Activated naive CD8-positive, alpha-beta T cell treated with anti-CD3 and anti-CD28 coated beads, Interleukin-2, amount 10 ng/mL, durations not matched to agents 7 days and 5 days (primary cell): Measurements from ENCODE around the gene BEX3. TPM values are rescaled to one million over a fixed set of nuclear protein-coding genes. Genes with fewer than 3 reads are reported as not detected.
"Not testable (repeated sequence)": the region's sequence is repeated elsewhere in the genome, so short reads cannot be mapped to it uniquely, and the experiment has no call there.

Source experiments
- ATAC-seq: fragments of 150-1000 bp; cut with Tn5 transposase; one replicate; pipeline ENCODE4 v1.10.0; 2021; ENCODE audit warnings: low read depth, moderate library complexity
- POLR2A ChIA-PET: fragments of 350-600 bp; sonication (Branson Sonifier 250); formaldehyde crosslinking; loops from one replicate; lab custom pipeline; 2021; ENCODE audit warnings: antibody characterized with exemption; lab: Charles Lee
- DNase-seq: peaks from one replicate; pipeline ENCODE4 v3.0.0; 2021
- H3K27ac Mint-ChIP-seq: one replicate; pipeline ENCODE4 v1.8.0; 2022; ENCODE audit warnings: mild to moderate bottlenecking, mixed read lengths
- H3K27me3 Mint-ChIP-seq: one replicate; pipeline ENCODE4 v1.8.0; 2022; ENCODE audit warnings: mild to moderate bottlenecking, moderate library complexity, mixed read lengths
- H3K36me3 Mint-ChIP-seq: one replicate; pipeline ENCODE4 v1.8.0; 2021; ENCODE audit warnings: mild to moderate bottlenecking, mixed read lengths
- H3K4me1 Mint-ChIP-seq: one replicate; pipeline ENCODE4 v1.8.0; 2021; ENCODE audit warnings: mixed read lengths
- H3K4me3 Mint-ChIP-seq: one replicate; pipeline ENCODE4 v1.8.0; 2022; ENCODE audit warnings: mild to moderate bottlenecking, moderate library complexity, mixed read lengths
- H3K9me3 Mint-ChIP-seq: one replicate; pipeline ENCODE4 v1.8.0; 2021; ENCODE audit warnings: mixed read lengths
- total RNA-seq, 2 experiments: library from RNA; stranded (reverse); gene quantifications; one replicate each; pipeline ENCODE4 v1.2.3, GENCODE V29; 2021

The BEX3 gene
- 10 to 100 TPM; 15.1 to 15.8 TPM for total RNA-seq

- Mint-ChIP-seq H3K4me1 (peaks cover 6% of the 10 kb centered on the region), H3K36me3 (no peaks in the 10 kb centered on the region), H3K9me3 (no peaks in the 10 kb centered on the region), H3K27me3 (no peaks in the 10 kb centered on the region), H3K27ac (peak within 1 kb of the TSS; percentile 56), H3K4me3 (peak within 1 kb of the TSS; percentile 73)
- DNase-seq (peak; percentile 48), ATAC-seq (peak; percentile 81)
- POLR2A ChIA-PET: no interaction called here
Measured at GRCh38 chrX:103376118-103376978, at the start of gene BEX3. TSS of gene BEX3 (plus strand) at chrX:103376538. CDS start at chrX:103377522, 984 bp downstream.

GRCh38 chrX:103329991-103330390 lies 46.3 kb upstream of the BEX3 start, which contains the start of gene TCEAL7:
TSS of gene TCEAL7 (plus strand) at chrX:103330239. CDS start at chrX:103331404, 1,165 bp downstream.
- H3K27me3 Mint-ChIP-seq: peaks cover 17% of the 10 kb centered on the region
- H3K27ac Mint-ChIP-seq: no peak within 1 kb of the TSS
- POLR2A ChIA-PET: no interaction called here
- peak within 1 kb of the TSS; percentile 3 for H3K4me3 Mint-ChIP-seq
- no peaks in the 10 kb centered on the region for H3K36me3 Mint-ChIP-seq
- DNase-seq (no peak), ATAC-seq (no peak)
- peaks cover 2% of the 10 kb centered on the region for H3K4me1 Mint-ChIP-seq
- H3K9me3 Mint-ChIP-seq: no peaks in the 10 kb centered on the region

DNA sequence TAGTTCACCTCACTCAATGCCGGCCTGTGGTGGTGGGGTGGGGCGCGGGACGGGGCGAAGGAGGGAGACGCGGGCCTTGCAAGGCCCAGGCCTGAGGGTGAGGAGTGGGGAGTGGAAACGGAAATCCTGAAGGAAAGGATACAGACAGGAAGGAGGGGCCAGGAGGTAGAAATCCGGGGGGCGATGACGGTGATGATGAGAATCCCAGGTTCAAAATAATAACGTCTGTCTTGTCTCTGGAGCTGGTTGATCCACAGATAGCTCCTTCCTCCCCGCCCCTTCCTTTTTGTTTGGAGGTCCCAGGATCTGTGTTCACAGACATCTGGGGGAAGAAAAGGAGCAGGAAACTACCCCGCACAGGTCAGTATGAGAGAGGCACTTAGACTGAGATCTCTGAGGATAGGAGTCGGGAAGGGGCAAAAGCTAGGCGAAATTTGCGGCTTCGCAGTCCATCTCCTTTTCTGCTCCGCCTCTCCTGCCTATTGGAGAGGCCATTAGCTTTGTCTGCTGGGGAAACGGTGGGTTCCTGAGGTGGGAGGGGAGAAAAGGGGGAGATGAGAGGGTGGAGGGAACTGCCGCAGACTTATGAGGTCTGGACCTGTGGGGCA lies 45.6 kb upstream of the BEX3 start:
- no peaks in the 10 kb centered on the region for H3K9me3 Mint-ChIP-seq
- peaks cover 17% of the 10 kb centered on the region for H3K27me3 Mint-ChIP-seq
- POLR2A ChIA-PET: no interaction called here
- DNase-seq: no peak
- peak overlapping the region; percentile 3 for H3K4me3 Mint-ChIP-seq
- ATAC-seq: no peak
- H3K4me1 Mint-ChIP-seq: peaks cover 2% of the 10 kb centered on the region
- no peak overlapping the region for H3K27ac Mint-ChIP-seq
- H3K36me3 Mint-ChIP-seq: no peaks in the 10 kb centered on the region

DNA sequence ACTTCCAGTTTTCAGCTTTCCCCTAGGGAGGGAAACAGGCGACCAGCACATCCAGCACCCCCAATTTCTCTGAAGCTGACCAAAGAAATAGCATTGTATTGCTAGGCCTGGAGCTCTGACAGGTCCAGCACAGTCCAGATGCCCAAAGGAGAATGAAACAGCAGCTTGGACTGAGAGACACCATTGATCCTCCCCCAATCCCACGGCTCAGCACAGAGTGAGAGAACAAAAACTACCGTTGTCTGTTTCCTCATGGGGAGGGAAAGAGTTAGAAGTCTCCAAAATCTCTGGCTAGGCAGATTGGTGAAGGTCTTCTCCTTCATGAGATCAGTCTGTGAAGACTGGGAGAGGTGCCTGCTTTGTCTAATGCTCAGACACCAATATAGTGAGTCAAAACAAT lies 37.7 kb upstream of the BEX3 start:
- DNase-seq (no peak), ATAC-seq (no peak)
- Mint-ChIP-seq H3K27ac (no peak overlapping the region), H3K4me1 (no peaks in the 10 kb centered on the region), H3K27me3 (peaks cover 22% of the 10 kb centered on the region), H3K4me3 (no peak overlapping the region), H3K9me3 (no peaks in the 10 kb centered on the region), H3K36me3 (no peaks in the 10 kb centered on the region)
- POLR2A ChIA-PET: no interaction called here

DNA sequence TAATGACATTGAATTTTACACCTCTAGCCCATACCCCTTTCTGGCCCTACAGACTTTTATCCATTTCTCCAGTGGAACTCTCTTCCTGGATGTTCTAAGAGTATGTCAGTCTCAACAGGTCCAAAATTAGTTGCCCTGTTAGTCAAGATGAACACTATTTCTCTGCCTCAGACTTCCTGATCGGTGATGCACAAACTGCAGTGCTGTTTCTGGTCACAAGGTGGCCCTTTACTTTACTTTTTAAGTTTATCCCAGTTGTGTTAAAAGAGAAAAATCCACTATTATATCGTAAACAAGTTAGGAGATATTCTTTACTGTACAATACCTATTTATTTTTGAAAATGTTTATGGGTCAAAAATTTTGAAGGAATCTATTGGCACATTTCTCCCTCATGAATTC lies 33.2 kb upstream of the BEX3 start:
- Mint-ChIP-seq H3K27me3 (peaks cover 8% of the 10 kb centered on the region), H3K4me3 (no peak overlapping the region), H3K27ac (no peak overlapping the region), H3K9me3 (no peaks in the 10 kb centered on the region), H3K4me1 (no peaks in the 10 kb centered on the region), H3K36me3 (no peaks in the 10 kb centered on the region)
- DNase-seq (no peak), ATAC-seq (no peak)
- POLR2A ChIA-PET: no interaction called here

DNA sequence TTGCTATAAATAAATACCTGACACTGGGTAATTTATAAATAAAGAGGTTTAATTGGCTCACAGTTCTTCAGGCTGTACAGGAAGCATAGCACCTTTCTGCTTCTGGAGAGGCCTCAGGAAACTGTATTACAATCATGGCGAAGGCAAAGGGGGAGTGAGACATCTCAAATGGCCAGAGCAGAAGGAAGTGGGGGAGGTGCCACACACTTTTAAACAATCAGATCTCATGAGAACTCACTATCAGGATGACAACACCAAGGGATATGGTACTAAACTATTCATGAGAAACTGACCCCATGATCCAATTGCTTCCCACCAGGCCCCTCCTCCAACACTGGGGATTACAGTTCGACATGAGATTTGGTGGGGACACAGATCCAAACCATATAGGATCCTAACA lies 31.7 kb upstream of the BEX3 start:
- no peak overlapping the region for H3K4me3 Mint-ChIP-seq
- H3K27me3 Mint-ChIP-seq: peaks cover 10% of the 10 kb centered on the region
- no peak for ATAC-seq
- DNase-seq: no peak
- no peaks in the 10 kb centered on the region for H3K36me3 Mint-ChIP-seq
- no peaks in the 10 kb centered on the region for H3K9me3 Mint-ChIP-seq
- POLR2A ChIA-PET: no interaction called here
- H3K27ac Mint-ChIP-seq: no peak overlapping the region
- H3K4me1 Mint-ChIP-seq: no peaks in the 10 kb centered on the region

GRCh38 chrX:103347682-103348397 lies 28.5 kb upstream of the BEX3 start:
- no peaks in the 10 kb centered on the region for H3K4me1 Mint-ChIP-seq
- no peaks in the 10 kb centered on the region for H3K36me3 Mint-ChIP-seq
- H3K27ac Mint-ChIP-seq: no peak overlapping the region
- ATAC-seq: no peak
- DNase-seq: no peak
- H3K9me3 Mint-ChIP-seq: no peaks in the 10 kb centered on the region
- H3K27me3 Mint-ChIP-seq: peaks cover 2% of the 10 kb centered on the region
- POLR2A ChIA-PET: no interaction called here
- H3K4me3 Mint-ChIP-seq: no peak overlapping the region

GRCh38 chrX:103356130-103356798 lies 20.1 kb upstream of the BEX3 start, which contains the start of gene TCEAL9:
TSS of gene TCEAL9 (plus strand) at chrX:103356506. CDS start at chrX:103357685, 1,179 bp downstream.
- POLR2A ChIA-PET: interaction anchor here (0.7 kb wide), 1 partner anchor 80 kb away, joined by 3 read pairs; no protein-coding TSS in a partner anchor
- peaks cover 6% of the 10 kb centered on the region for H3K4me1 Mint-ChIP-seq
- no peak for DNase-seq
- peaks cover 5% of the 10 kb centered on the region for H3K27me3 Mint-ChIP-seq
- H3K27ac Mint-ChIP-seq: peak within 1 kb of the TSS; percentile 73
- no peak for ATAC-seq
- H3K9me3 Mint-ChIP-seq: no peaks in the 10 kb centered on the region
- H3K36me3 Mint-ChIP-seq: no peaks in the 10 kb centered on the region
- peak within 1 kb of the TSS; percentile 84 for H3K4me3 Mint-ChIP-seq

DNA sequence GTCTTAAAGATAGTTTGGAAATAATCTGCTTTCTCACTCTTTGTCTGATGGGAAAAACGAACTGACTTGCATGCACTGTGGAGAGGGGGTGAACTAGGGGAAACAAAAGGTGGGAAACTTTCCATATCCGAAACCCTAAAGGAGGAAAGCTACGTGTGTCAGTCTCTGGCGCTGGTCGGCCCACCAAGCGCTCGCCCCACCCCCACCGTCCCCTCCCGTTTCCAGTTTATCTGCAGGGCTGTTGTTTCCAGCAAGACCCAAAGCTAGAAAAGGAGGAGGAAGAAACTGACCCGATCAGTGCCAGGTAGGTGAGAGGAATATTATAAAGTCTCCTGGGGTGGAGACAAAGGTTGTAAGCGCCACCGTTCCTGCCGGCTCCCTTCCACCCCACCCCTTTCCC lies 19.5 kb upstream of the BEX3 start:
- peaks cover 5% of the 10 kb centered on the region for H3K27me3 Mint-ChIP-seq

GRCh38 chrX:103357871-103358270 lies 18.5 kb upstream of the BEX3 start:
- POLR2A ChIA-PET: no interaction called here
- H3K4me1 Mint-ChIP-seq: peaks cover 6% of the 10 kb centered on the region
- no peak overlapping the region for H3K27ac Mint-ChIP-seq
- H3K36me3 Mint-ChIP-seq: no peaks in the 10 kb centered on the region
- DNase-seq (no peak), ATAC-seq (no peak)
- peaks cover 5% of the 10 kb centered on the region for H3K27me3 Mint-ChIP-seq
- H3K4me3 Mint-ChIP-seq: no peak overlapping the region
- H3K9me3 Mint-ChIP-seq: no peaks in the 10 kb centered on the region

More for the DNA sequence above, 19.5 kb upstream of the BEX3 start:
- no peaks in the 10 kb centered on the region for H3K9me3 Mint-ChIP-seq
- peak overlapping the region; percentile 73 for H3K27ac Mint-ChIP-seq
- H3K36me3 Mint-ChIP-seq: no peaks in the 10 kb centered on the region
- DNase-seq (no peak), ATAC-seq (no peak)
- peaks cover 6% of the 10 kb centered on the region for H3K4me1 Mint-ChIP-seq
- POLR2A ChIA-PET: no interaction called here
- H3K4me3 Mint-ChIP-seq: peak overlapping the region; percentile 84

DNA sequence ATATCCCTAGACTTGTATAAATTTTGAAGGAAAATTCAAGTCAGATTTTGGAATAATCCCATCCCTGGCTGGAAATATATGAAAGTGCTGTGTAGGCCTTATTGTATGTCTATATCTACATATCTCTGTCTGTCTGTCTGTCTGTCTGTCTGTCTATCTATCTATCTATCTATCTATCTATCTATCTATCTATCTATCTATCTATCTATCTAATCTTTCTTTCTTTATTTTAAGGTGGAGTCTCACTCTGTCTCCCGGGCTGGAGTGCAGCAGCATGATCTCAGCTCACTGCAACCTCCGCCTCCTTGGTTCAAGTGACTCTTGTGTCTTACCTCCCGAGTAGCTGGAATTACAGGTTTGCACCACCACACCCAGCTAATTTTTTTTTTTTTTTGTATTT lies 16.7 kb upstream of the BEX3 start:
- H3K27ac Mint-ChIP-seq, H3K9me3 Mint-ChIP-seq, H3K4me1 Mint-ChIP-seq, ATAC-seq, H3K36me3 Mint-ChIP-seq, H3K4me3 Mint-ChIP-seq, POLR2A ChIA-PET, H3K27me3 Mint-ChIP-seq, DNase-seq: not testable (repeated sequence)

DNA sequence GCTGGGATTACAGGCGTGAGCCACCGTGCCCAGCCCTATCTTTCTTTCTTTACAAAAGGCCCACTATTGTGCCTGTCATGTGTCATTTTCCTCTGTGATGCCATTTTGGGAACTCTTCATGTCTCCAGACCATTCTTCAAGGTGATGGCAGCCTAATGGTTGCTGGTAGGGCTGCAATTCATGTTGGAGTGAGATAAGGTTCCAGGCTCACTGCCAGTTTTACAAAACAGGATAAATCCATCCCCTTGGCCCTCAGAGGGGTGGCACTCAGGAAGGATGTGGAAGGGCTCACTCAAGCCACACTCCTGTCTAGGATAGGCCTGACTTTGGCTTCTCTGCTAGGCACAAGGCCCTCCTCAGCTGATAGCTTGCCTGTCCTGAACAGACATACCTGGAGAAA lies 16.2 kb upstream of the BEX3 start:
- no peaks in the 10 kb centered on the region for H3K36me3 Mint-ChIP-seq
- no peak for ATAC-seq
- H3K27ac Mint-ChIP-seq: no peak overlapping the region
- peaks cover 5% of the 10 kb centered on the region for H3K27me3 Mint-ChIP-seq
- no peak overlapping the region for H3K4me3 Mint-ChIP-seq
- peaks cover 6% of the 10 kb centered on the region for H3K4me1 Mint-ChIP-seq
- no peak for DNase-seq
- POLR2A ChIA-PET: no interaction called here
- no peaks in the 10 kb centered on the region for H3K9me3 Mint-ChIP-seq

DNA sequence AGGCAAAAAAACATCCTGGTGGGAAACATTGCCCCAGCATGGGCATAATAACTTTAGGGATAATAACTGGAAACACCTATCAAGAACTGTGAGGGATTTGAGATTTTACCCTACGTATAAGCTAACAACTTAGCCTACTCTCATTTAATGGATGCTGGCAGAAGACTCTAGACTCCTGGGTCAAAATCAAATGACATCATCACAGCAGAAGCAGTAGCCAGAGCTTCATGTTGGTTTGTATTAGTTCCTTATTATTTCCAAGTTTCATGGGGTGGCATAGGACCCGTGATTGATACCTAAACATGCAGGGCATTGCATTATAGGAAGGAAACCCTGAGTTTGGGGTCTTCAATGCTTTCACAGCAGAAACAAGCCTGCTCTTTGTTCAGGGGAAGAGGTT lies 15.4 kb upstream of the BEX3 start:
- POLR2A ChIA-PET: no interaction called here
- no peak for DNase-seq
- Mint-ChIP-seq H3K27me3 (peaks cover 2% of the 10 kb centered on the region), H3K4me1 (peaks cover 5% of the 10 kb centered on the region), H3K9me3 (no peaks in the 10 kb centered on the region), H3K4me3 (no peak overlapping the region), H3K36me3 (no peaks in the 10 kb centered on the region), H3K27ac (no peak overlapping the region)
- ATAC-seq: no peak
